ENCODE data around the gene MIP. TPM values are rescaled to one million over a fixed set of nuclear protein-coding genes. Genes with fewer than 3 reads are reported as not detected.
"Not testable (repeated sequence)": the region's sequence is repeated elsewhere in the genome, so short reads cannot be mapped to it uniquely, and the experiment has no call there.

Gene MIP
- total RNA-seq, 1 experiment from 2014 or later = not detected

DNA sequence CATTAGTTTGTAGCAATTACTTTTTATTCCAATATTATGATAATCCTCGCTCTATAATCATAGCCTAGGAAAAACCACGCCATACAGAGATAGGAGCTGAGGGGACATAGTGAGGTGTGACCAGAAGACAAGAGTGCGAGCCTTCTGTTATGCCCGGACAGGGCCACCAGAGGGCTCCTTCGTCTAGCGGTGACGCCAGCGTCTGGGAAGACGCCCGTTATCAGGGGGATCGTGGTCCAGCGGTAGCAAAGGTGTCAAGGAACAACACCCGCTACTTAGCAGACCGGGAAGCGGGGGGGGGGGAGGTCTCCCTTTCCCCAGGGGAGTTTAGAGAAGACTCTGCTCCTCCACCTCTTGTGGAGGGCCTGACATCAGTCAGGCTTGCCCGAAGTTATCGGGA, 42.2 kb upstream of the MIP start:
- BruUV-seq (replicated peaks); H3K4me1 ChIP-seq (ENCODE audit: insufficient read depth, low read length, poor library complexity, severe bottlenecking); H3K4me3 ChIP-seq (ENCODE audit: low read depth, low read length, poor library complexity, severe bottlenecking); H3K27ac ChIP-seq (ENCODE audit: low read depth, low read length, poor library complexity, severe bottlenecking); H3K27me3 ChIP-seq (replicated peaks; ENCODE audit: insufficient read depth, low read depth, low read length, poor library complexity); POLR2A ChIA-PET (ENCODE audit: low non-redundant PET); H3K36me3 ChIP-seq (ENCODE audit: insufficient read depth, low read length, poor library complexity, severe bottlenecking); H3K9me3 ChIP-seq (ENCODE audit: low read depth, low read length, poor library complexity, severe bottlenecking): not testable (repeated sequence)
- TF ChIP-seq, protein P1, sequence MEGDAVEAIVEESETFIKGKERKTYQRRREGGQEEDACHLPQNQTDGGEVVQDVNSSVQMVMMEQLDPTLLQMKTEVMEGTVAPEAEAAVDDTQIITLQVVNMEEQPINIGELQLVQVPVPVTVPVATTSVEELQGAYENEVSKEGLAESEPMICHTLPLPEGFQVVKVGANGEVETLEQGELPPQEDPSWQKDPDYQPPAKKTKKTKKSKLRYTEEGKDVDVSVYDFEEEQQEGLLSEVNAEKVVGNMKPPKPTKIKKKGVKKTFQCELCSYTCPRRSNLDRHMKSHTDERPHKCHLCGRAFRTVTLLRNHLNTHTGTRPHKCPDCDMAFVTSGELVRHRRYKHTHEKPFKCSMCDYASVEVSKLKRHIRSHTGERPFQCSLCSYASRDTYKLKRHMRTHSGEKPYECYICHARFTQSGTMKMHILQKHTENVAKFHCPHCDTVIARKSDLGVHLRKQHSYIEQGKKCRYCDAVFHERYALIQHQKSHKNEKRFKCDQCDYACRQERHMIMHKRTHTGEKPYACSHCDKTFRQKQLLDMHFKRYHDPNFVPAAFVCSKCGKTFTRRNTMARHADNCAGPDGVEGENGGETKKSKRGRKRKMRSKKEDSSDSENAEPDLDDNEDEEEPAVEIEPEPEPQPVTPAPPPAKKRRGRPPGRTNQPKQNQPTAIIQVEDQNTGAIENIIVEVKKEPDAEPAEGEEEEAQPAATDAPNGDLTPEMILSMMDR (conservative IDR thresholded peaks at IDR 0.05; ENCODE audit: low read depth, low read length) = peak; percentile 40
- CTCF ChIA-PET = interaction anchor here (0.7 kb wide), 1 partner anchor 140 kb away, joined by 3 read pairs; no protein-coding TSS in a partner anchor
- DNase-seq (ENCODE audit: low spot score) = peak; percentile 52
- intact Hi-C loops (cut with micrococcal nuclease; ENCODE audit: unreplicated experiment) = loop anchor here (5.0 kb wide), 1 partner anchor 96 kb away; no protein-coding TSS in a partner anchor

DNA sequence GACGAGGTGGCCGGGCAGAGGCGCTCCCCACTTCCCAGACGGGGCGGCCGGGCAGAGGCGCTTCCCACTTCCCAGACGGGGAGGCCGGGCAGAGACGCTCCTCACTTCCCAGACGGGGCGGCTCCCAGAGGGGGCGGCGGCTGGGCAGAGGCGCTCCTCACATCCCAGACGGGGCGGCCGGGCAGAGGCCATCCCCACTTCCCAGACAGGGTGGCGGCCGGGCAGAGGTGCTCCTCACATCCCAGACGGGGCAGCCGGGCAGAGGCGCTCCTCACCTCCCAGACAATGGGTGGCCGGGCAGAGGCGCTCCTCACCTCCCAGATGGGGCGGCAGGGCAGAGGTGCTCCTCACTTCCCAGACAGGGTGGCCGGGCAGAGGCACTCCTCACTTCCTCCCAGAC, 40.0 kb upstream of the MIP start:
- CTCF ChIA-PET; H3K9me3 ChIP-seq (ENCODE audit: low read depth, low read length, poor library complexity, severe bottlenecking); H3K4me3 ChIP-seq (ENCODE audit: low read depth, low read length, poor library complexity, severe bottlenecking); H3K36me3 ChIP-seq (ENCODE audit: insufficient read depth, low read length, poor library complexity, severe bottlenecking); POLR2A ChIA-PET (ENCODE audit: low non-redundant PET); BruUV-seq (replicated peaks); H3K4me1 ChIP-seq (ENCODE audit: insufficient read depth, low read length, poor library complexity, severe bottlenecking); intact Hi-C loops (cut with micrococcal nuclease; ENCODE audit: unreplicated experiment); DNase-seq (ENCODE audit: low spot score); H3K27ac ChIP-seq (ENCODE audit: low read depth, low read length, poor library complexity, severe bottlenecking): not testable (repeated sequence)
- peaks cover 25% of the 10 kb centered on the region for H3K27me3 ChIP-seq (replicated peaks; ENCODE audit: insufficient read depth, low read depth, low read length, poor library complexity)

DNA sequence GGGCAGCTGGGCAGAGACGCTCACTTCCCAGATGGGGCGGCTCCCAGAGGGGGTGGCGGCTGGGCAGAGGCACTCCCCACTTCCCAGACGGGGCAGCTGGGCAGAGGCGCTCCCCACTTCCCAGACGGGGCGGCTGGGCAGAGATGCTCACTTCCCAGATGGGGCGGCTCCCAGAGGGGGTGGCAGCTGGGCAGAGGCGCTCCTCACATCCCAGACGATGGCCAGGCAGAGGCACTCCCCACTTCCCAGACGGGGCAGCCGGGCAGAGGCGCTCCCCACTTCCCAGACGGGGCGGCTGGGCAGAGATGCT, 39.6 kb upstream of the MIP start:
- CTCF ChIA-PET; H3K27ac ChIP-seq (ENCODE audit: low read depth, low read length, poor library complexity, severe bottlenecking); H3K4me1 ChIP-seq (ENCODE audit: insufficient read depth, low read length, poor library complexity, severe bottlenecking); DNase-seq (ENCODE audit: low spot score); H3K9me3 ChIP-seq (ENCODE audit: low read depth, low read length, poor library complexity, severe bottlenecking); POLR2A ChIA-PET (ENCODE audit: low non-redundant PET); BruUV-seq (replicated peaks); H3K36me3 ChIP-seq (ENCODE audit: insufficient read depth, low read length, poor library complexity, severe bottlenecking); H3K4me3 ChIP-seq (ENCODE audit: low read depth, low read length, poor library complexity, severe bottlenecking); intact Hi-C loops (cut with micrococcal nuclease; ENCODE audit: unreplicated experiment): not testable (repeated sequence)
- peaks cover 29% of the 10 kb centered on the region for H3K27me3 ChIP-seq (replicated peaks; ENCODE audit: insufficient read depth, low read depth, low read length, poor library complexity)

DNA sequence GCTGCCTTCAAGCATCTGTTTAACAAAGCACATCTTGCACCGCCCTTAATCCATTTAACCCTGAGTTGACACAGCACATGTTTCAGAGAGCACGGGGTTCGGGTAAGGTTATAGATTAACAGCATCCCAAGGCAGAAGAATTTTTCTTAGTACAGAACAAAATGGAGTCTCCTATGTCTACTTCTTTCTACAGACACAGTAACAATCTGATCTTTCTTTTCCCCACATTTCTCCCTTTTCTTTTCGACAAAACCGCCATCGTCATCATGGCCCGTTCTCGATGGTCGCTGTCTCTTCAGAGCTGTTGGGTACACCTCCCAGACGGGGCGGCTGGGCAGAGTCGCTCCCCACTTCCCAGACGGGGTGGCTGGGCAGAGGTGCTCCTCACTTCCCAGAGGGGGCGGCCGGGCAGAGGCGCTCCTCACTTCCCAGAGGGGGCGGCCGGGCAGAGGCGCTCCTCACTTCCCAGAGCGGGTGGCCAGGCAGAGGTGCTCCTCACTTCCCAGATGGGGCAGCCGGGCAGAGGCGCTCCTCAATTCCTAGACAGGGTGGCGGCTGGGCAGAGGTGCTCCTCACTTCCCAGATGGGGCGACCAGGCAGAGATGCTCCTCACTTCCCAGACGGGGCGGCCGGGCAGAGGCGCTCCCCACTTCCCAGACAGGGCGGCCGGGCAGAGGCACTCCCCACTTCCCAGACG, 39.1 kb upstream of the MIP start:
- H3K4me3 ChIP-seq (ENCODE audit: low read depth, low read length, poor library complexity, severe bottlenecking); CTCF ChIA-PET; H3K27ac ChIP-seq (ENCODE audit: low read depth, low read length, poor library complexity, severe bottlenecking); BruUV-seq (replicated peaks); POLR2A ChIA-PET (ENCODE audit: low non-redundant PET); intact Hi-C loops (cut with micrococcal nuclease; ENCODE audit: unreplicated experiment); H3K36me3 ChIP-seq (ENCODE audit: insufficient read depth, low read length, poor library complexity, severe bottlenecking); H3K9me3 ChIP-seq (ENCODE audit: low read depth, low read length, poor library complexity, severe bottlenecking); DNase-seq (ENCODE audit: low spot score); H3K4me1 ChIP-seq (ENCODE audit: insufficient read depth, low read length, poor library complexity, severe bottlenecking): not testable (repeated sequence)
- peaks cover 30% of the 10 kb centered on the region for H3K27me3 ChIP-seq (replicated peaks; ENCODE audit: insufficient read depth, low read depth, low read length, poor library complexity)

DNA sequence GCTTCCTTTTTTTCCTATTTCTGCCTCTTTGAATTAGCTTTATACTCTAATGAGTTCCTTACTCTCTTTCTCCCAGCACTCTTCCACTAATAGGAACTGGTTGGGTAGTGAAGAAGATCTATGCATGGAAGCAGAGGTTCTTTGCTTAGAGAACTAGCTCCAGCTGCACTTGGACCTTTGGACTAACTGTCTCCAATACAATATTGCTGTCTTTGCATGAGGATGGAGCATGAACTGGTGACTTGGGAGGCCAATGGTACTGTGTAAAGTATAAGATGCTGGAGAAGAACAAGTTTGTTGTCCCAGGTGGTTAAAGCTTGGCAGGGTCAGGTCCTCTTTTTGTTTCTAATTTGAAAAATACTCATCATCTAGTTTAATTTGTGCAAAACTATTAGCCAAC, 35.9 kb upstream of the MIP start:
- ChIA-PET CTCF (no interaction called here), POLR2A (ENCODE audit: low non-redundant PET) (no interaction called here)
- no TSS peak for BruUV-seq (replicated peaks)
- intact Hi-C loops (cut with micrococcal nuclease; ENCODE audit: unreplicated experiment) = no loop called here
- peaks cover 15% of the 10 kb centered on the region for H3K4me1 ChIP-seq (ENCODE audit: insufficient read depth, low read length, poor library complexity, severe bottlenecking)
- DNase-seq (ENCODE audit: low spot score) = no peak
- H3K9me3 ChIP-seq (ENCODE audit: low read depth, low read length, poor library complexity, severe bottlenecking) = no peaks in the 10 kb centered on the region
- no peaks in the 10 kb centered on the region for H3K36me3 ChIP-seq (ENCODE audit: insufficient read depth, low read length, poor library complexity, severe bottlenecking)
- TF ChIP-seq, protein P1 (conservative IDR thresholded peaks at IDR 0.05; ENCODE audit: low read depth, low read length) = no peak
- TF ChIP-seq EZH2 (IDR thresholded peaks at IDR 0.05; ENCODE audit: borderline replicate concordance, low read depth, low read length, poor library complexity, severe bottlenecking) = no peak
- H3K27me3 ChIP-seq (replicated peaks; ENCODE audit: insufficient read depth, low read depth, low read length, poor library complexity) = peaks cover 30% of the 10 kb centered on the region
- no peak overlapping the region for H3K27ac ChIP-seq (ENCODE audit: low read depth, low read length, poor library complexity, severe bottlenecking)
- H3K4me3 ChIP-seq (ENCODE audit: low read depth, low read length, poor library complexity, severe bottlenecking) = no peak overlapping the region
